ENCODE results near the gene EML4. TPM values are rescaled to one million over a fixed set of nuclear protein-coding genes. Genes with fewer than 3 reads are reported as not detected.
A peak's percentile ranks its signal among the peaks of the same experiment; 100 is the strongest.

EML4 gene
- total and polyA plus RNA-seq, 2 of the 13 experiments (the other 11 are each of a cell fraction or from before 2014, with no cell fraction given), result 243 to 476 TPM

DNA sequence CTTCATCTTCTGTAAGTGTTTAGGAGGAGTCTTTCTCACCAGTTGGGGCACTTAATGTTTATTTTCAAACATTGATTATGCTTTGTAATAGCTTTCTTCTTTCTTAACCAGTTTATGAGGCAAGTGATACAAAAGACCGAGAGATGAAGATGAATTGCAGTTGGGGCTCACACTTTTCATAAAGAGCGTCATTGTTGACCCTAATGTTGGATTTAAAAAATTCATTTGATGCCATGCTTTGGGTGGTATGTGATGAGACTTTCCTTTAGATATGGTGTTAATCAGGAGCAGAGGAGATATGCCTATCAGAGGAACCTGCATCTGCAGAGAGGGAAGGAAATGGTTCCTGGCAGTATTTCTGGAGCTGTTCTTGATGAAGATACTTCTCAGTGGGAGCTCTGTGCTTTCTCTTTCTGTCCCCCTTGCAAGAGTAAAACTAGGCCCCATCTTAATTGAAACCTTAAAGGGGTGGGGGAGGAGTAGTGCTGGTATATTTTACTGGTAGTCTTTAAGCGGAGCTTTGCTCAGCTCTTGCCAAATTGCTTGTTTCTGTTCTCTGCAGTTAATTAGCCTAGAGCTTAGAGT, 2.3 kb downstream of the EML4 start (continued):
- no peak for TF ChIP-seq MLXIP (CRISPR knock-in tag; IDR thresholded peaks at IDR 0.05; ENCODE audit: borderline replicate concordance)
- TF ChIP-seq ARNTL (CRISPR knock-in tag; IDR thresholded peaks at IDR 0.05), result no peak
- TF ChIP-seq ZNF564 (CRISPR knock-in tag; IDR thresholded peaks at IDR 0.05), result no peak
- TF ChIP-seq ZNF207 (IDR thresholded peaks at IDR 0.05; ENCODE audit: borderline replicate concordance), result no peak
- TF ChIP-seq ZNF512 (CRISPR knock-in tag; IDR thresholded peaks at IDR 0.05), result no peak
- no peak for TF ChIP-seq CCDC6 (CRISPR knock-in tag; IDR thresholded peaks at IDR 0.05)
- no peak; the same call in 1 of the 2 replicates for TF ChIP-seq ZBTB20 (CRISPR knock-in tag; IDR thresholded peaks at IDR 0.05; ENCODE audit: borderline replicate concordance, low read depth)
- no peak for TF ChIP-seq ZBTB3 (CRISPR knock-in tag; IDR thresholded peaks at IDR 0.05; ENCODE audit: borderline replicate concordance, low read depth)
- no peak for TF ChIP-seq ZNF10 (CRISPR knock-in tag; IDR thresholded peaks at IDR 0.05; ENCODE audit: borderline replicate concordance, low read depth)
- no peak for TF ChIP-seq SRSF4 (IDR thresholded peaks at IDR 0.05; ENCODE audit: low read depth, low read length, poor library complexity, severe bottlenecking)
- TF ChIP-seq HNRNPL (IDR thresholded peaks at IDR 0.05; ENCODE audit: low read depth, low read length), result no peak
- peak; percentile 76 for TF ChIP-seq MED1 (CRISPR knock-in tag; IDR thresholded peaks at IDR 0.05)
- peak; percentile 29; the same call in 1 of the 2 replicates for TF ChIP-seq PHF8 (CRISPR knock-in tag; IDR thresholded peaks at IDR 0.05)
- TF ChIP-seq DZIP1 (CRISPR knock-in tag; IDR thresholded peaks at IDR 0.05), result no peak
- TF ChIP-seq ZNF20 (CRISPR knock-in tag; IDR thresholded peaks at IDR 0.05), result no peak
- TF ChIP-seq, protein P1, sequence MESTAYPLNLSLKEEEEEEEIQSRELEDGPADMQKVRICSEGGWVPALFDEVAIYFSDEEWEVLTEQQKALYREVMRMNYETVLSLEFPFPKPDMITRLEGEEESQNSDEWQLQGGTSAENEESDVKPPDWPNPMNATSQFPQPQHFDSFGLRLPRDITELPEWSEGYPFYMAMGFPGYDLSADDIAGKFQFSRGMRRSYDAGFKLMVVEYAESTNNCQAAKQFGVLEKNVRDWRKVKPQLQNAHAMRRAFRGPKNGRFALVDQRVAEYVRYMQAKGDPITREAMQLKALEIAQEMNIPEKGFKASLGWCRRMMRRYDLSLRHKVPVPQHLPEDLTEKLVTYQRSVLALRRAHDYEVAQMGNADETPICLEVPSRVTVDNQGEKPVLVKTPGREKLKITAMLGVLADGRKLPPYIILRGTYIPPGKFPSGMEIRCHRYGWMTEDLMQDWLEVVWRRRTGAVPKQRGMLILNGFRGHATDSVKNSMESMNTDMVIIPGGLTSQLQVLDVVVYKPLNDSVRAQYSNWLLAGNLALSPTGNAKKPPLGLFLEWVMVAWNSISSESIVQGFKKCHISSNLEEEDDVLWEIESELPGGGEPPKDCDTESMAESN (CRISPR knock-in tag; conservative IDR thresholded peaks at IDR 0.05), result no peak
- TF ChIP-seq ZNF232 (CRISPR knock-in tag; IDR thresholded peaks at IDR 0.05; ENCODE audit: borderline replicate concordance), result peak; percentile 61; the same call in 1 of the 2 replicates
- TF ChIP-seq KLF6 (CRISPR knock-in tag; IDR thresholded peaks at IDR 0.05), result 0 out of 2 replicates have a peak, but pooled peaks have one; percentile 41

Measured in HepG2 (cell line).